Choroid plexus epithelial cell (primary cell): ENCODE measurements around the gene COA6.

ENCODE experiments used
- DNase-seq: peaks from one replicate; pipeline ENCODE4 v3.0.0-alpha.2; 2010; ENCODE audit warnings: low read depth
- H3K4me3 ChIP-seq: 2 replicates; pipeline ENCODE4 v1.5.1; 2011; ENCODE audit warnings: low read depth, mild to moderate bottlenecking, control low read depth, low read length, moderate library complexity
- TF ChIP-seq, protein P1 (sequence below): conservative IDR thresholded peaks from 2 replicates; pipeline ENCODE4 v1.5.1; 2011; ENCODE audit warnings: low read depth, mild to moderate bottlenecking, control low read depth, inconsistent platforms, low read length, moderate library complexity

The COA6 gene

DNA sequence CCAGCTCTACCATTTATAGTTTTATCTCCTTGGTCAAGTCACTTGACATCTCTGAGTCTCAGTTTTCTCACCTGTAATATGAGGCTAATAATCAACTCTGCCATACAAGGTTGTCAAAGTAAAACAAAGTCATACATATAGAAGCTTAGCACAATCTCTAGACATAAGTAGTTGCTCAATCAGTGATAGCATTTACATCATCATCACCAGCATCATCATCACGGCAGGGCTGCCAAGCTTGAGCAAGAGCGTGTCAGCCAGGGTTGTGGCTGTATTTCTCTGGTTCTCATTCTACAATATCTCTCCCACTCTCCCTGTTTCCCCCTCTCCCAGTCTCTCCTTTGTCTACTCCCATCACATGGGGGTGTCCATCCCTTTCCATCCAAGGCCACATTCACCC, 41.7 kb upstream of the COA6 start:
- H3K4me3 ChIP-seq = no peak overlapping the region
- DNase-seq = peak; percentile 42
- TF ChIP-seq, protein P1, sequence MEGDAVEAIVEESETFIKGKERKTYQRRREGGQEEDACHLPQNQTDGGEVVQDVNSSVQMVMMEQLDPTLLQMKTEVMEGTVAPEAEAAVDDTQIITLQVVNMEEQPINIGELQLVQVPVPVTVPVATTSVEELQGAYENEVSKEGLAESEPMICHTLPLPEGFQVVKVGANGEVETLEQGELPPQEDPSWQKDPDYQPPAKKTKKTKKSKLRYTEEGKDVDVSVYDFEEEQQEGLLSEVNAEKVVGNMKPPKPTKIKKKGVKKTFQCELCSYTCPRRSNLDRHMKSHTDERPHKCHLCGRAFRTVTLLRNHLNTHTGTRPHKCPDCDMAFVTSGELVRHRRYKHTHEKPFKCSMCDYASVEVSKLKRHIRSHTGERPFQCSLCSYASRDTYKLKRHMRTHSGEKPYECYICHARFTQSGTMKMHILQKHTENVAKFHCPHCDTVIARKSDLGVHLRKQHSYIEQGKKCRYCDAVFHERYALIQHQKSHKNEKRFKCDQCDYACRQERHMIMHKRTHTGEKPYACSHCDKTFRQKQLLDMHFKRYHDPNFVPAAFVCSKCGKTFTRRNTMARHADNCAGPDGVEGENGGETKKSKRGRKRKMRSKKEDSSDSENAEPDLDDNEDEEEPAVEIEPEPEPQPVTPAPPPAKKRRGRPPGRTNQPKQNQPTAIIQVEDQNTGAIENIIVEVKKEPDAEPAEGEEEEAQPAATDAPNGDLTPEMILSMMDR = no peak

DNA sequence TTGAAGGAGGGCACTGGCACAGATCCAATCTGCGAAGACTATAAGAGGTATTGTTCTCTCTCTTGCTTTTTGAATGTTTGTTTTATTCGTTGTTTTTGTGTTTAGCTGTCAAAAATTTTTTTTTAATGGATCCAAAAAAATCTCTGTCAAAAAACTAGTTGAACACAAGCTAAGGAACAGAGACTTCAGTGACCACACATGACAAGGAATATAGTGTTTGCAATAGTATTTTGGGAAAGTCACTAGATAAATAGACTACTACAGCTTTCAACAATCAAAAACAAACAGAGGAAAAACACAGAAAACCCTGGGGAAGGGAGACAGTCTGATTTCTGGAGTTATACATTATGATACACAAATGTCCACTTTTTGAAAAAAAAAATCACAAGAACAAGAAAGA, 36.9 kb upstream of the COA6 start:
- DNase-seq = no peak
- TF ChIP-seq, protein P1 = no peak

DNA sequence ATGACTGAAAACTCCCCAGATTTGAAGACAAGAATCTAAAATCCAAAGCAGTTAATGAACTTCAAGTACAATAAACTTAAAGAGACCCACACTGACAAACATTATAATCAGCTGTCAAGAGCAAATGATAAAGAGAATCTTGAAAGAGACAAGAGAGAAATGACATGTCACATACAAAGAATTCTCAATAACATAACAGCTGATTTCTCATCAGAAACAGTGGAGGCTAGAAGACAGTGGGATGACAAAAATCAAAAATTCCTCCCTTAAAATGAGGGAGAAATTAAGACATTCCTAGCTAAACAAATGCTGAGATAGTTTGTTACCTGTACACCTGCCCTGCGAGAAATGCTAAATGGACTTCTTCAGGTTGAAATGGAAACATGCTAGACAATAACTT, 36.0 kb upstream of the COA6 start:
- no peak overlapping the region for H3K4me3 ChIP-seq
- no peak for DNase-seq
- TF ChIP-seq, protein P1 = no peak

More for the DNA sequence above, 36.9 kb upstream of the COA6 start:
- H3K4me3 ChIP-seq = no peak overlapping the region

DNA sequence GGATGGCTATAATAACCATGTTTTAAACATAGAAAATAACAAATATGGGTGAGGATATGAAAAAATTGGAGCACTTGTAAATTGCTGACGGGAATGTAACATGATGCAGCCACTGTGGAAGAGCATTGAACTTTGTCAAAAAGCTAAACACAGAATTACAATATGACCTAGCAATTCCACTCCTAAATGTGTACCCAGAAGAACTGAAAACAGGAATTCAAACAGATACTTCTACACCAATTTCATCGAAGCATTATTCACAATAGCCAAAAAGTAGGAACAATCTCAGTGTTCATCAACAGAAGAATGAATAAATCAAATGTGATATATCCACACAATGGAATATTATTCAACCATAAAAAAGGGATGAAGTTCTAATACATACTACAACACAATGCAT, 32.7 kb upstream of the COA6 start:
- H3K4me3 ChIP-seq = no peak overlapping the region
- TF ChIP-seq, protein P1 = no peak
- no peak for DNase-seq

DNA sequence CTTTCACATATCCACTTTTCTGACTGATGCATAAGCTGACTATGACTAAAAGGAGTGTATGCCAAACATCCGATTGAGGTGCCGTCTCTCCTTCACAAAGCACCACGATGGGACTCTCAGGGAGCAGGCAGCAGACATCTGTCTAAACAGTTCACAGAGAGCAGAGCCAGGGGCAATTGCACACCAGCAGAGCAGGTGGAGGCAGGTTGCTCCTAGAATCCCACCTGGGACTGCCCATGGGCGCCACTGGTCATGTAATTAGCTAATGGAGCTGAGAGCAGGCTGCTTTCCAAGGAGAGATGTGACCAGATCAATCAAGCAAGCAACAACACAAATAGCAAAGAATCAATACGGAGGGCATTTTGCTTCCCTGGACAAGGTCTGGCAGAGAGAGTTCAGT, 30.5 kb upstream of the COA6 start:
- TF ChIP-seq, protein P1 = no peak

DNA sequence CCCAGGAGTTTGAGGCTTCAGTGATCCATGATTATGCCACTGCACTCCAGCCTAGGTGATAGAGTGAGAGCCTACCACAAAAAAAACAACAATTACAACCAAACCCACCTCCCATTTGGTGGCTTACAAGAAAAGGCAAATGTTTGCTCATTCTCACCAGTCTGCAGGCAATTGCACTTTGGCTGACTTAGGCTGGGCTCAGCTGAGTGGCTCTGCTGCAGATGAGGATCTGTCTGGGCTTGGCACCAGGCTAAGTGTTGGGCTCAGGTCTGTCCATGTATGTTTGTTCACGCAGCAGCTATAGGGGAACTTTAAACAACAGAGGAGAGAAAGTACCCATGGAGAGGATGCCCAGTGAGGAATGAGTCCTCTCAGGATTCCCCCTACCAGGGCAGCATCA, 28.0 kb upstream of the COA6 start:
- H3K4me3 ChIP-seq = no peak overlapping the region
- TF ChIP-seq, protein P1 = no peak
- no peak for DNase-seq

More for the DNA sequence above, 30.5 kb upstream of the COA6 start:
- DNase-seq = no peak
- H3K4me3 ChIP-seq = no peak overlapping the region

DNA sequence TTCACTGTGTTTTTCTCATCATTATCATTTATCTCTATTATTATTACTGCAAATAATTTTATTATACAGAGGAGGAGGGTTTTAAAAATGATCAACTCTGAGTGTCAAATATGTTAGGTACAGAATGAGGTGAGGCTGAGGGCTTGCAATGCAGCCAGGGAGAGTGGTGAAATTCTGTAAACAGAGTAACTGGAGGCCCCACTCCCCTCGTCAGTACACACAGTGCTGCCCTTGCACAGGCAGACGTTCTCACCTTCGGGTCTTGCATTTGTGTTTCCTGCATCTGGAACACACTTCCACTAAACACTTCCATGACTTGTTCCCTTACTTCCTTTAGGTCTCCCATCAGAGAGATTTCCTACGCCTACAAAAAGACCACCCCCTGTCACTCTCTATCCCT, 24.3 kb upstream of the COA6 start:
- H3K4me3 ChIP-seq = no peak overlapping the region
- TF ChIP-seq, protein P1 = no peak
- no peak for DNase-seq
